HG03460 (cell line): Measurements from ENCODE around the gene OR52E2.

Source experiments
- ATAC-seq: cut with Tn5 transposase; IDR thresholded peaks from one replicate; pipeline ENCODE4 v1.9.1; 2021; ENCODE audit not compliant: unreplicated experiment

OR52E2 gene

GRCh38 chr11:5021996-5022395 is 37.4 kb downstream of the OR52E2 start:
- no peak for ATAC-seq

- no peak for ATAC-seq
Observed at GRCh38 chr11:5013012-5013411, 46.4 kb downstream of the OR52E2 start.

GRCh38 chr11:5011254-5011653 is 48.2 kb downstream of the OR52E2 start:
- no peak for ATAC-seq
